GM18508 (cell line): Measurements from ENCODE around the gene TECPR2.

Experiments
- ATAC-seq: cut with Tn5 transposase; IDR thresholded peaks from one replicate; pipeline ENCODE4 v1.9.1; 2021; ENCODE audit warnings: moderate number of reproducible peaks; ENCODE audit not compliant: insufficient read depth, unreplicated experiment

The TECPR2 gene

GRCh38 chr14:102450206-102451063 is 87.7 kb downstream of the TECPR2 start:
- no peak for ATAC-seq

DNA sequence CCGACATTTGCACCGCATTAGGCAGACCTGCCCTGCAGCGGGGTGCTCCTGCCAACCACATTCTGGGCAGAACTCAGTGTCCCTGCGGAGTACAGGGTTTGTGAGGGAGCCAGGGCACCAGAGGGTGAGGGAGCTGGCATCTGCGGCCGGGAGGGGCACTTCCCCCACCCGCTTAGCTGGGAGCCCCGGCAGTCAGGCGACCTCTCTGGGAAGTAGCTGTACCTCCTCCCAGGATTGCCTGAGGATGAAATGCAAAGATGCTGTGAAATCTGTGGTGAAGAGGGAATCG is 88.3 kb downstream of the TECPR2 start:
- no peak for ATAC-seq

GRCh38 chr14:102452302-102452701 is 89.6 kb downstream of the TECPR2 start:
- no peak for ATAC-seq

DNA sequence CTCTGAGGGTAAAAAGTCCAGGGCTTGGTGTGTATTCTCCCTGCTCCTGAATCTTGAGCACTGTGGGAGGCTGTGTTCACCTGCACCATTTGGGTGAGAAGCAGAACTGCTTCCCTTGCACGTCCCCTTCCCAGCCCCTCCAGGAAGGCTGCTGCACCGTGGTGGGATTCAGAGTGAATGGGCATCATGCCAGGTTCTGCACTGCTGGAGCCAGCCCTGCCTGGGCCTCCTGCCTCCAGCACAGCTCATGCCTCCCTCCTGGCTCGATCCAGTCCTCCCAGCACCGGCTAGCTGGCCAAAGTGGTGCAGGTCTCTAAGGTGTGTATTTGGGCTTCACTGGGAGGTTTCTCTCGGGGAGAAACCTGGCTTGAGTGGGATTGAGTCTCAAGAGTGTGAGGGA is 92.0 kb downstream of the TECPR2 start:
- no peak for ATAC-seq

DNA sequence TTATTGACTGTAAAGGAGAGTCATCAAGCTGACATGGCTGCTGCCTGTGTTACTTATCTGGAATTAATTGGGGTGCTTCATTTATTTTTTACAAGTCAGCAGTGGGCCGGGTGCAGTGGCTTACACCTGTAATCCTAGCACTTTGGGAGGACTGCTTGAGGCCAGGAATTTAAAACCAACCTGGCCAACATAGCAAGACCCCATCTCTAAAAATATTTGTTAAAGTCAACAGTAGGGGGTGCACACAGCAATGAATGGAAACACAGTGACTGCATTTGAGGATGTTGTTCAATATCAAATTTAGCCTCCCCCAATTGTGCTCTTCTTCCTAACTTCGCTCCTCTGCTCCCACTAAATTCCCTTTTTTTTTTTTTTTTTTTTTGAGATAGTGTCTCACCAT is 94.8 kb downstream of the TECPR2 start:
- ATAC-seq = no peak

DNA sequence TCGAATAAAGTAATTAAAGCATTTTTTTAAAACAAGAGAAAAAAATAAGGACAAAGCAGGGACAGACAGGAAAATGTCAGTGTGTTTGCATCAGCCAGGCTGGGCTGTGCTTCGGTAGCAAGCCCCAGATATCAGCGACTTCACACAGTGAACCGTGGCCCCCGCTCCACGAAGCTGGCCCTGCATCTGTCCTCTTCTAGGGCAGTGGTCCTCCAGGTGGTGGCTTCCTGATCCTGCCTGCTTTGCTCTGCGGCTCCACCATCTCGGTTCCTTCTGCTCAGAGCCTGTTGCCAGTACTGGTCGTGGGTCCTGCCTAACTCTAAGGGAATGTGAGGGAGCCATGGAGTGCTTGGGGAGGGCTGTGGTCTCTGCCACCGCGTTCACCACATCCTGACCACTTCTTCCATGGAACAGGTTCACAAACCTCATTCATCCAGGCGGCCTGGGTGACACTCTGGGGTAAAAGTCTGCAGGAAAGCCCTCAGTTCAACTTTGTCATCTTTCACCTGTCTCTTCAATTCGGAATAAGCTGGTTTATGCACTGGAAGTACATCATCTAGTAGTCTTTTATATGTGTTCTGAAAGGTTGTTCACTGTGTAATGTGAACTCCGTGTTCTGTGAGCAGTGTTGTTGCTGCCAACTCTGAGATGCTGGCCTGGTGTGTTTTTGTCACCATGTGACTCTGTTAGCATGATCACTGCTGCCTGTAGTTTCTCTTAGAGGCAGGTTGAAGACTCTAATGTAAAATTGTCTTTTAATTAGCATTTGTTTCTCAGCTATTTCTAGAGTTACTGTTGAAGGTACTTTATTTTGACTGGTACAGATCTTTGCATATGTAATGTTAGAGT is 99.0 kb downstream of the TECPR2 start:
- no peak for ATAC-seq

DNA sequence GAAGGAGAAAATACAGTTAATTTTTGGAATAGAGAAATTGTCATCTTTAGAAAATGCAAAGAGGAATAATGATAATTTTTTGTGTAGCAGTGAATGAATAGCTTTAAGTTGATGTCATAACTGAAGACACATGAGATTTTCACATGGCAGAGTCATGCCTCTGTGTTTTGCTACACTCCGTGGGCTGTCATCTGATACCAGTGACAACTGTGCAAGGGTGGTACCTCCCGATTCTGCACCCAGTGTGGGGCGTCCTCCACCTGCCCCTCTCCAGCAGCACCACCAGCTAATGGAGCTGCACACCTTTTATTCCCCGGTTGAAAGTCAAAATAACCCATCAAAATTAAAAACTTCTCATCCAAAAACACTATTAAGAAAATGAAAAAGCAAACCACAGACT is 99.7 kb downstream of the TECPR2 start:
- ATAC-seq = no peak

DNA sequence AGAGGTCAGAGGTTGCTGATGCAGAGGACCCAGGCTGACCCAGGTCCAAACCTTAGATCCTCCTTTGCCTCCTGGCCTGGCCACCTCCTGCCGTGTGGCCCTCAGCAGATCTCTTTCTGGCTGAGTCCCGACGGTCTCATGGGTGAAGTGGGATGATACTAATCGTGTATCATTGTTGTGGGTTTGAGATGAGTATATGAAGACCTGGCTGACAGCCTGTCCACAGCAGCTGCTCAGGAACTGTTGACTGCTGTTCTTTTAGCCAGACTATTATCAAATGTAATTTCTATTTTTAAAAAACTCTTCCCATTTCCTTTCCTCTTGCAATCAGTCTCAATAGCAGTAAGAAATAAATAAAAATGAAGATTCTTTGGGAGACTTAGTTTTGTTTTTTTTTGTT is 101.3 kb downstream of the TECPR2 start:
- ATAC-seq = no peak

- no peak for ATAC-seq
Measured at GRCh38 chr14:102464846-102465341, 102.2 kb downstream of the TECPR2 start.

GRCh38 chr14:102469261-102469660 is 106.5 kb downstream of the TECPR2 start:
- ATAC-seq = no peak

DNA sequence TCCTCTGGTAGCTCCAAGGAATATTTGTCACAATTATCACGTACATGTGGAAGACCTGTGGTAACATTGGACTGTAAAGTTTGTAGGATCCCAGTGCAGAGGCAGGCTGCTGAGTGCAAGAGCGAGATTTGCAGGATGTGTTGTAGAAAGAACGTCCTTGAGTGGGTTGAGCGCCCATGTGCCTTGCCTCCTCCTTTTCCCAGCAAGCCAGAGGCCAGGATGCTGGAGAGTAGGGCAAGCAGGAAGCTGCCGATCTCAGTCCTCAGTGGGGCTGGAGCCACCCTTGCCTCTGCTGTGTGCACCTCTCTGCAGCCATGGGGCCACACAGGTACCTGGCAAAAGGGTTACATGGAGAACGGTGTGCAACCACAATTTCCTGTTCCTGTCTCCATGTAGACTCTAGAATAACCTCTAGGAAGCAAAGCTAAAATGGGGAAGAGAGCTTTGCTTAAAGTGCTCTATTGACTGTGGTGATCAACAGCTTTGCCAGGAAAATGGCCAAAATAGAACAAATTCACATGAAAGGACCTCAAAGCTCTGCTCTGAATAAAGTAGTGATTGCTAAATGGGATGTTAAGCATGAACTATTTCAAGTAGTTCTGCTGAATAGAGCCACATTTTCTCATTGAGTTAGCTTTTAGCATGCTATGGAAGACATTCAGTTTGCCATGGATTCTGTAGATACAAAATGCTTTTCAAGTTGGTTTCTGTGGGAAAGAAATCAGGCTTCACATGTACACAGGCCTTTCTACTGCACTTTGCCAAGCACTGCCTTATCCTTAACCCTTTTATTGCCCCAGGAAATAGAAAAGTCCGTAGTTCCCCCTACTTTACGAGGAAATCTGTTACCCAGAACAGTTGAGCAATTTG is 109.4 kb downstream of the TECPR2 start:
- ATAC-seq = no peak

DNA sequence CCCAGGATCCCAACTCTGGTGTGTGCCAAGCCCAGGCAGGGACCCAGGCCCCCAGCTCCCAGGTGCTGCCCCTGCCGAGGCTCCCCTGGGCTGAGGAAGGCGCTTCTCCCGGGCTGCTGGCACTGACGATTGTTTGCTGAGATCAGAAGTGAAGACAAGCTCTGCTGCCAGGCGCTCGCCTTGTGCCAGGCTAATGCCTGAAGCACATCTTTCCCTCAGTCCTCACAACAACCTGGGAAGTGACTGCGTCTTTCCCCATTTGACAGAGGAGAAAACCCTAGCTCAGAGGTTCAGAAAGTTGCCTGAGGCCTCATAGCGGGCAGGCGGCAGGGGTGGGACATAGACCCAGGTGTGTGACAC is 110.0 kb downstream of the TECPR2 start:
- no peak for ATAC-seq

DNA sequence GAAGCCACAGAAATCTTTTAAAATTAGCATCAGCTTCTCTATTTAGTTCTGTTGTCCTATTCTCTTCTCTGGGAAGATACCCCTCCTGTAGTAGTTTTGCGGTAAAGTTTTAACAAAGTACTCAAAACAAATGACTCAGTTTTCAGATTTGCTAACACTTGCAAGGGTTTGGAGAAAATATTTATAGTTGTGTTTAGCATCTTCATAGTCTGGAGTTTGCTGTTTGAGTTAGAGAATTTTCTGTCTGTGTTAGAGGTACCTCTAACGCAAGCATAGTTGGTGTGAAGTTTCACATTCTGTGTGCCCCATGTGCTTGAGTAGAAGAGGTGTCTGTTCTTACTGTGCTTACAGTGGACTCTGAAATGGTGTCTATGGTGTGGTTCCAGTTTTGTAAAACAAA is 110.8 kb downstream of the TECPR2 start:
- ATAC-seq = no peak

DNA sequence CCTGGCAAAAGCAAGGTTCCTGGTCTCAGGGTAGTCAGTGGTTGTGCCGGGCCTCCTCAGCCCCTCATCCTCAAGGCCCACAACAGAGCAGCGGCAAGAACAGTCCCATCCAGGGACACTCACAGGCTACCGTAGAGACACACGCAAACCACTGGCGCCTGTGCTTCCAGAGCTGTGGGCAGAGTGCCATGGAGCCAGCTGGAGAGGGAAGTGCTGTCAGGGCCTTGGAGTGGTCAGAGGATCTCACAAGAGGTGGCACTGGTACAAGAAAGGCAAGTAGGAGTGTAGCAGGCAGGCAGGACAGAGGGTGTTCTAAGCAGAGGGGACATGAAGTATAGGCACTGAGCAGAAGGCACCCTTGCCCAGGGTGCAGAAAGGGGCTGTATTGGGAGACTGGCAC is 112.2 kb downstream of the TECPR2 start:
- no peak for ATAC-seq

DNA sequence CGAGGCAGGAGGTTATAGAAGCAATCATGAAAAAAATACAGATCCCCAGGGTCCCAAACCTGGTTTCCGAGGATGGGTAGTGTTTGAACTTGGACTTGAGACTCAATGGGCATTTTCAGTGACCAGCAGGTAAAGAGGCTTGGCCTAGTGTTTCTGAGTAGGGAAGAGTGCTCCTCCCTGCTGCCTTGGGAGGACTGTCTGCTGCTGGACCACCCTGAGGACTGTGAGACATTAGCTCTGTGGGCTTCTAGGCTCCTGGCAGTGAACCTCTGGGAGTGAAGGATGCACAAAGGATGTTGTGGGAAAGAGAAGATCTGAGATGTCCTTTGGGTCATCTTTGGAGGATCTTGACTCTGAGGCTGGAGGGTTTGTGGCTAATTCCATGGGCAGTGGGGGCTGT is 116.4 kb downstream of the TECPR2 start:
- no peak for ATAC-seq

DNA sequence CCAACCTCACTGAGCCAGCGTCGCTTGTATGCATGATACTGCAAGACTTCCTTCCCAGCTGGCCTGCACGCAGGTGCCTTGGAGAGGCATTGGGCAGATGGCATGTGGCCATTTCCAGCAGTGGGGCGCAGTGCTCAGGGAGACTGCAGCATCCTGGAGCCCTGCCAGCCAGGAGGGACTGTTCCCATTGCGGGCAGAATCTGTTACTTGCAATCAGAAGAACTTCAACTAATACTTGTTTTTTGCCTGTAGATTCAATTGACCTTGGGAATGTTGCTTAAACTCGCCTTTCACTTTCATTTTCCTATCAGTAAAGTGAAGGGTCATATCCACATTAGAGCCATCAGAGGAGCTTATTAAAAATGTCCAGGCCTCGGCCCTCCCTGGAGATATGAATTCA is 117.0 kb downstream of the TECPR2 start:
- ATAC-seq = no peak

DNA sequence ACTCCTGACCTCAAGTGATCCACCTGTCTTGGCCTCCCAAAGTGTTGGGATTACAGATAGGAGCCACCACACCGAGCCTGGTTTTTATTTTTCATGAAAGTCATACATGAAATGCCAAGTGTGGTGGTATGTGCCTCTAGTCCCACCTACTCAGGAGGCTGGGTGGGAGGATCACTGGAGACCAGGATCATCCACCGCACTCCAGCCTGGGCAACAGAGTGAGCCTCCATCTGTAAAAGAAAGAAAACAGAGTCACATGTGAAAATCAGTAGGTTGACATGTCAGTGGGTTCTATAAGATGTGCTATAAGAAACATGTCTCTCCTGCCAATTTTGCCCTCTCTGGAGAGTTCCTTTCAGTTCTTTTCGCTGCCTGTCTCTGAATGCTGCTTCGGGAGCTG is 118.6 kb downstream of the TECPR2 start:
- ATAC-seq = no peak

DNA sequence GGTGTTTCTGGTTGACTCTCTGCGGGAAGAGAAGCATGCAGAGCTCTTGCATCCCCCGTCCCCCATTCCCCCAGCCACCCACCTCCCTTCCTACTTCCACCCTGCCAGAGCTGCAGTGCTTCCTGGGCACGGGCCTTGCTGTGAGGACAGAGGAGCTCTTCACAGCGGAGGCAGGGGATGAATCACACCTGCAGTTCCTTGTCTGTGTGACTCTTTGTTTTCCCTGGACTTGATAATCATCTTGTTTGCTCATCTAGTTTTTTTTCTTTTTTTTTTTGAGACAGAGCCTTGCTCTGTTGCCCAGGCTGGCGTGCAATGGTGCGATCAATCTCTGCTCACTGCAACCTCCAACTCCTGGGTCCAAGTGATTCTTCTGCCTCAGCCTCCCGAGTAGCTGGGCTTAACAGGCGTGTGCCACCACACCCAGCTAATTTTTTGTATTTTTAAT is 119.1 kb downstream of the TECPR2 start:
- ATAC-seq = no peak

DNA sequence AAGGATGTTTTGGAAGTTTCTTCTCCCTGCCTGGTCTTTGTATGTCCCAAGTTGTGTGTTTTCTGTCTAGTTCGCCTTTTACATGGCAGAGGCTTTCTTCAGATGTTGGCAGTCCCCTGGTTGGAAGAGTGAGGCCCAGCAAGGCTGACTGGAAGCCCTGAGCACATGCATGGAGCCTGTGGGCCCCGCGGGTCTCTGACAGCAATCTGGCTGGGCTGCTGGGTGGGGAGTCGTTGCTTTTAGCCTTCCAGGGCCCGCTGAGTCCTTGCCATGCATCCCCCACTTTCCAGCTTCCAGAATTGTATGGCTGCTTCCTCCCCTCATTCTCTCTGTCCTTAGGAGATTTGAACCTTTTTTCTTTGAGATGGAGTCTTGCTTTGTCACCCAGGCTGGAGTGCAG is 121.6 kb downstream of the TECPR2 start:
- ATAC-seq = no peak

DNA sequence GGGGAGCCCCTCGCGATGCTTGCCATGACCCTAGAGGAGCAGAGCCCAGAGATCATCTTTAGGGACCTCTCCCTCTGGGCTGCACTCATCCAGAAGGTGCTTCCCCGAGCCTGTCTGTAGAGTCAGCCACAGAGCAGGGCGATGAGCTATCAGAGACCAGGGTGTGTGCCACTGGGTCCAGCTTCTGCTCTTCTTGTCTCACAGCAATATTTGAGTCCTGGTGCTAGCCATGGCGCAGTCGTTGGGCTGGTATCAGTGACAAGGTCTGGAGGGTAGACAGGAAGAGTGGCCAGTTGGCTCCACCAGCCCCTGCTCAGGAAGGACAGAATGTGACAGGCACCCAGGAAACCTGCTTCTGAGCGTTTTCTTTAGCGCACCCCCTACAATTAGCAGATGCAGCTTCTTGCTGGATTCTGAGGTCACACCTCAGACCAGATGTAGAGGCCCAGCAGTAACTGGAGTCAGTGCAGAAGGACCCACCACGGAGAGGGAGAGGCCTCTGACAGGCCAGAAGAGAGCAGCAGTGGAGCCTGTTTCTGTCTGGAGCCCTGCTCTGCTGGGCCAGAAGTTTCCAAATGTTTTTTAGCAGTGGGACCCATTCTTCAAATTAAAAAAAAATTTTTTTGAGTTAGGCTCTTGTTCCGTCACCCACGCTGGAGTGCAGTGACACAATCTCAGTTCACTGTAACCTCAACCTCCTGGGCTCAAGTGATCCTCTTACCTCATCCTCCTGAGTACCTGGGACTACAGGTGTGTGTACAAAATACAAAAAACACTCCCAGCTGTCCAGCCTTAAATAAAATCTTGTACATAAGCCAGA is 123.2 kb downstream of the TECPR2 start:
- ATAC-seq = no peak
